Left lung (tissue), 10 donors: ENCODE data around the gene MPP2. TPM values are rescaled to one million over a fixed set of nuclear protein-coding genes. Genes with fewer than 3 reads are reported as not detected.

Experiments used
- ATAC-seq: fragments of 200-7000 bp; cut with Tn5 transposase; one replicate; pipeline ENCODE4 v1.9.1; 2020; ENCODE audit warnings: moderate library complexity
- DNase-seq, 4 donors: peaks; one replicate each; pipeline ENCODE4 v3.0.0-alpha.2; 2013 to 2020
- H3K27ac ChIP-seq, 2 donors: fragments of 200-600 bp; sonication (generic) in 1 of 2; one replicate each; pipeline versions ENCODE4 v1.5.0 to v1.8.0; 2020 to 2021
- H3K27me3 ChIP-seq, 2 donors: fragments of 200-600 bp; sonication (generic) in 1 of 2; one replicate each; pipeline versions ENCODE4 v1.5.0 to v1.8.0; 2020 to 2021
- H3K36me3 ChIP-seq, 2 donors: fragments of 200-600 bp; sonication (generic) in 1 of 2; one replicate each; pipeline versions ENCODE4 v1.5.0 to v1.8.0; 2020 to 2021
- H3K4me1 ChIP-seq, 2 donors: fragments of 200-600 bp; one replicate each; pipeline ENCODE4 v1.8.0; 2021
- H3K4me3 ChIP-seq, 2 donors: fragments of 200-600 bp; sonication (generic) in 1 of 2; one replicate each; pipeline versions ENCODE4 v1.5.0 to v1.8.0; 2020 to 2021; ENCODE audit warnings: mild to moderate bottlenecking in 1 of 2
- H3K9me3 ChIP-seq, 2 donors: fragments of 200-600 bp; sonication (generic) in 1 of 2; one replicate each; pipeline versions ENCODE4 v1.5.0 to v1.8.0; 2020 to 2021
- CTCF ChIP-seq, 2 donors: fragments of 200-600 bp; sonication (generic) in 1 of 2; IDR thresholded peaks; one replicate each; pipeline versions ENCODE4 v1.5.0 to v1.8.0; 2021; ENCODE audit warnings: antibody characterized with exemption in 2 of 2
- intact Hi-C, 2 donors: fragments of 100-400 bp; cut with DNase I; formaldehyde crosslinking; loops; one replicate each; pipeline versions ENCODE4 v1.11.2 to v1.14.2; 2022
- polyA plus RNA-seq, 6 donors: library from polyadenylated mRNA; unstranded; fragments of 120-200 nt; gene quantifications; one replicate each; pipeline ENCODE4 v1.2.1, GENCODE V29; 2013; ENCODE audit not compliant: insufficient read length in 6 of 6
- total RNA-seq, 2 donors: library from RNA; stranded (reverse); fragmentation: NEBNext Ultra II Directional; extraction: Animal tissue kit (Norgen Biotek cat#: 25700); gene quantifications; one replicate each; pipeline ENCODE4 v1.2.1, GENCODE V29; 2021
- donor health status: DM: no; HTN: yes; CAD: no.
- donor health status: DM: no; HTN: no; CAD: no.

Gene MPP2
- total and polyA plus RNA-seq, 8 donors: 1.5 to 4.9 (median 4.5) TPM

- Histone ChIP-seq H3K27ac (no peak overlapping the region), H3K4me1 (no peaks in the 10 kb centered on the region), H3K27me3 (peaks cover 0 to 10% of the 10 kb centered on the region in 2 donors), H3K9me3 (no peaks in the 10 kb centered on the region), H3K4me3 (no peak overlapping the region), H3K36me3 (no peaks in the 10 kb centered on the region)
- no peak for TF ChIP-seq CTCF (IDR thresholded peaks at IDR 0.05)
- intact Hi-C loops: no loop called here
- DNase-seq (no peak), ATAC-seq (no peak)
Observed at GRCh38 chr17:43891851-43892646, 15.3 kb downstream of the MPP2 start.

GRCh38 chr17:43890240-43890639, 17.1 kb downstream of the MPP2 start:
- no peaks in the 10 kb centered on the region for H3K4me1 ChIP-seq
- no peaks in the 10 kb centered on the region for H3K27me3 ChIP-seq
- intact Hi-C loops: no loop called here
- no peaks in the 10 kb centered on the region for H3K9me3 ChIP-seq
- H3K27ac ChIP-seq: no peak overlapping the region
- no peak overlapping the region for H3K4me3 ChIP-seq
- TF ChIP-seq CTCF (IDR thresholded peaks at IDR 0.05): no peak
- H3K36me3 ChIP-seq: no peaks in the 10 kb centered on the region
- no peak for DNase-seq
- no peak for ATAC-seq

- TF ChIP-seq CTCF (IDR thresholded peaks at IDR 0.05): no peak
- H3K4me3 ChIP-seq: no peak overlapping the region
Observed at GRCh38 chr17:43888548-43888947, 18.8 kb downstream of the MPP2 start.

GRCh38 chr17:43882761-43883415, 24.4 kb downstream of the MPP2 start:
- Histone ChIP-seq H3K4me1 (no peaks in the 10 kb centered on the region), H3K9me3 (no peaks in the 10 kb centered on the region), H3K27me3 (no peaks in the 10 kb centered on the region), H3K36me3 (no peaks in the 10 kb centered on the region), H3K4me3 (no peak overlapping the region), H3K27ac (no peak overlapping the region)
- intact Hi-C loops: no loop called here
- DNase-seq (no peak), ATAC-seq (no peak)
- TF ChIP-seq CTCF (IDR thresholded peaks at IDR 0.05): no peak

More at GRCh38 chr17:43888548-43888947, 18.8 kb downstream of the MPP2 start:
- no peaks in the 10 kb centered on the region for H3K36me3 ChIP-seq
- H3K9me3 ChIP-seq: no peaks in the 10 kb centered on the region
- DNase-seq: no peak
- intact Hi-C loops: no loop called here
- ATAC-seq: no peak
- H3K4me1 ChIP-seq: no peaks in the 10 kb centered on the region
- H3K27me3 ChIP-seq: no peaks in the 10 kb centered on the region
- no peak overlapping the region for H3K27ac ChIP-seq

GRCh38 chr17:43881758-43882505, 25.4 kb downstream of the MPP2 start:
- Histone ChIP-seq H3K9me3 (no peaks in the 10 kb centered on the region), H3K27me3 (no peaks in the 10 kb centered on the region), H3K27ac (no peak overlapping the region), H3K4me1 (no peaks in the 10 kb centered on the region), H3K36me3 (no peaks in the 10 kb centered on the region), H3K4me3 (no peak overlapping the region)
- intact Hi-C loops: no loop called here
- no peak for DNase-seq
- no peak for ATAC-seq
- no peak for TF ChIP-seq CTCF (IDR thresholded peaks at IDR 0.05)
